Measurements from ENCODE around the gene C11orf21.

GRCh38 chr11:2343502-2343901 is 41.8 kb upstream of the C11orf21 start:
- no peak for TF ChIP-seq CTCF (IDR thresholded peaks at IDR 0.05 in 2 of 3, conservative IDR thresholded peaks at IDR 0.05 in 1 of 3; ENCODE audit: control insufficient read depth in 2 of 3, extremely low read depth in 1 of 3, insufficient read depth in 1 of 3, low read depth in 3 of 3, low read length in 3 of 3)
- TF ChIP-seq EP300 (IDR thresholded peaks at IDR 0.05; ENCODE audit: borderline replicate concordance in 1 of 2, control insufficient read depth in 1 of 2, low read depth in 2 of 2, low read length in 2 of 2), result no peak
- no peak for TF ChIP-seq FOXM1 (IDR thresholded peaks at IDR 0.05; ENCODE audit: low read depth, low read length)
- TF ChIP-seq SIN3A (IDR thresholded peaks at IDR 0.05; ENCODE audit: low read depth, low read length), result no peak
- TF ChIP-seq PRDM15 (CRISPR knock-in tag; IDR thresholded peaks at IDR 0.05), result no peak
- no peak for TF ChIP-seq POLR2A (IDR thresholded peaks at IDR 0.05; ENCODE audit: low read depth, low read length)
- TF ChIP-seq CEBPB (IDR thresholded peaks at IDR 0.05; ENCODE audit: borderline replicate concordance in 1 of 2, low read depth in 2 of 2, low read length in 2 of 2), result no peak
- no peak for TF ChIP-seq EZH2 (IDR thresholded peaks at IDR 0.05; ENCODE audit: borderline replicate concordance, control insufficient read depth, low read depth, low read length)
- TF ChIP-seq POLR2AphosphoS5 (IDR thresholded peaks at IDR 0.05; ENCODE audit: low read length), result no peak
- TF ChIP-seq USF1 (IDR thresholded peaks at IDR 0.05; ENCODE audit: borderline replicate concordance, extremely low read length, insufficient read depth, low read depth, low read length), result no peak
- no peak for TF ChIP-seq MYC (IDR thresholded peaks at IDR 0.05; ENCODE audit: insufficient read depth, insufficient read length, insufficient replicate concordance, low read length, severe bottlenecking)
